Liver (tissue), 3 donors: ENCODE measurements around the gene ILKAP.

Experiments used
- GABPA ChIP-seq, 2 donors: IDR thresholded peaks in 1 of 2; conservative IDR thresholded peaks in 1 of 2; 2 replicates each; pipeline ENCODE4 v1.6.1; 2016; ENCODE audit warnings: antibody characterized with exemption in 2 of 2, mild to moderate bottlenecking in 1 of 2, moderate library complexity in 1 of 2
- HNF4A ChIP-seq, 2 donors: conservative IDR thresholded peaks; 2 replicates each; pipeline ENCODE4 v1.6.1; 2016; ENCODE audit warnings: antibody characterized with exemption in 2 of 2, mild to moderate bottlenecking in 2 of 2
- JUND ChIP-seq, 2 donors: IDR thresholded peaks; 2 replicates each; pipeline ENCODE4 v1.6.1; 2016; ENCODE audit warnings: antibody characterized with exemption in 2 of 2
- RAD21 ChIP-seq, 2 donors: IDR thresholded peaks; 2 replicates each; pipeline ENCODE4 v1.6.1; 2016; ENCODE audit warnings: antibody characterized with exemption in 2 of 2, mild to moderate bottlenecking in 2 of 2
- SP1 ChIP-seq: IDR thresholded peaks from 2 replicates; pipeline ENCODE4 v1.6.1; 2018; ENCODE audit warnings: antibody characterized with exemption, mild to moderate bottlenecking
- TAF1 ChIP-seq: conservative IDR thresholded peaks from 2 replicates; pipeline ENCODE4 v1.6.1; 2016; ENCODE audit warnings: antibody characterized with exemption, mild to moderate bottlenecking
- YY1 ChIP-seq: IDR thresholded peaks from 2 replicates; pipeline ENCODE4 v1.6.1; 2016; ENCODE audit warnings: antibody characterized with exemption, mild to moderate bottlenecking
- TF ChIP-seq, protein P1 (sequence below): fragments of 150-350 bp; IDR thresholded peaks from 2 replicates; pipeline ENCODE4 v1.5.1; 2017; ENCODE audit warnings: improper control_type of control experiment, low read depth, low read length; ENCODE audit not compliant: missing input control
- TF ChIP-seq, protein P2 (sequence below): IDR thresholded peaks from 2 replicates; pipeline ENCODE4 v1.6.1; 2016; ENCODE audit warnings: antibody characterized with exemption
- TF ChIP-seq, protein P3 (sequence below): IDR thresholded peaks from 2 replicates; pipeline ENCODE4 v1.6.1; 2016; ENCODE audit warnings: antibody characterized with exemption, mild to moderate bottlenecking
- TF ChIP-seq, protein P4 (sequence below): IDR thresholded peaks from 2 replicates; pipeline ENCODE4 v1.6.1; 2016; ENCODE audit warnings: antibody characterized with exemption
- TF ChIP-seq, protein P5 (sequence below): IDR thresholded peaks from 2 replicates; pipeline ENCODE4 v1.6.1; 2016; ENCODE audit warnings: antibody characterized with exemption
- donor health status: healthy.
- donor health status: healthy.

DNA sequence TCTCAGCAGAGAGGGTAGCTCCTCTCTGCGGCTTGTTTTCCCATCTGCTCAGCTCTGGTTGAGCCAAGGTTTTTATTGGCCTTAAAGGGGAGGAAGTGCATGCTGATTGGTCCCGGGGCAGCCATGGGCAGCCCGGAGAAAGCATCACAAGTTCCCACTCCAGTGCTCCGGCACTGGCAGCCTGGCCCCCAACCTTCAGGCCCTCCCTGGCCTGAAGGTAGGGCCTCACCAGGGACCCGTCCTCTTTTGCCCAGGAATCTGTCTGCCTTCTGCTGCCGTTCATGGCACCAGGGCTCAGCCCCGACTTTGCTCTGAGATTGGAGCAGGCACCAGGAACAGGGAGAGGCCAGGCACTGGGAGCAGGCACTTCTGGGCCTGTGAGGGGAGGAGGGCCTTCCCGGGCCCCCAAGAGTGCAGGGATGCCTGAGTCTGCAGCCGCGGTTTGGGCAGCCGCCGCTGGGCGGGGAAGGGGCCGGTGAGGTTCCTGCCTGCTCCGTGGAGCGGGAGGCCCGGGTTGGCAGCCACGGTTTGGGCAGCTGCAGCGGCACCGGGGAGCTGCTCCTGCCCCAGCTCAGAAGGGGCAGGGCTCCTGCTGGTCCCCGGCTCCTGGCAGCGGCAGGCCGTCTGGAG is 17.5 kb upstream of the ILKAP start:
- TF ChIP-seq, protein P1, sequence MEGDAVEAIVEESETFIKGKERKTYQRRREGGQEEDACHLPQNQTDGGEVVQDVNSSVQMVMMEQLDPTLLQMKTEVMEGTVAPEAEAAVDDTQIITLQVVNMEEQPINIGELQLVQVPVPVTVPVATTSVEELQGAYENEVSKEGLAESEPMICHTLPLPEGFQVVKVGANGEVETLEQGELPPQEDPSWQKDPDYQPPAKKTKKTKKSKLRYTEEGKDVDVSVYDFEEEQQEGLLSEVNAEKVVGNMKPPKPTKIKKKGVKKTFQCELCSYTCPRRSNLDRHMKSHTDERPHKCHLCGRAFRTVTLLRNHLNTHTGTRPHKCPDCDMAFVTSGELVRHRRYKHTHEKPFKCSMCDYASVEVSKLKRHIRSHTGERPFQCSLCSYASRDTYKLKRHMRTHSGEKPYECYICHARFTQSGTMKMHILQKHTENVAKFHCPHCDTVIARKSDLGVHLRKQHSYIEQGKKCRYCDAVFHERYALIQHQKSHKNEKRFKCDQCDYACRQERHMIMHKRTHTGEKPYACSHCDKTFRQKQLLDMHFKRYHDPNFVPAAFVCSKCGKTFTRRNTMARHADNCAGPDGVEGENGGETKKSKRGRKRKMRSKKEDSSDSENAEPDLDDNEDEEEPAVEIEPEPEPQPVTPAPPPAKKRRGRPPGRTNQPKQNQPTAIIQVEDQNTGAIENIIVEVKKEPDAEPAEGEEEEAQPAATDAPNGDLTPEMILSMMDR: no peak
- TF ChIP-seq, protein P2, sequence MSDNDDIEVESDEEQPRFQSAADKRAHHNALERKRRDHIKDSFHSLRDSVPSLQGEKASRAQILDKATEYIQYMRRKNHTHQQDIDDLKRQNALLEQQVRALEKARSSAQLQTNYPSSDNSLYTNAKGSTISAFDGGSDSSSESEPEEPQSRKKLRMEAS: no peak
- TF ChIP-seq, protein P3, sequence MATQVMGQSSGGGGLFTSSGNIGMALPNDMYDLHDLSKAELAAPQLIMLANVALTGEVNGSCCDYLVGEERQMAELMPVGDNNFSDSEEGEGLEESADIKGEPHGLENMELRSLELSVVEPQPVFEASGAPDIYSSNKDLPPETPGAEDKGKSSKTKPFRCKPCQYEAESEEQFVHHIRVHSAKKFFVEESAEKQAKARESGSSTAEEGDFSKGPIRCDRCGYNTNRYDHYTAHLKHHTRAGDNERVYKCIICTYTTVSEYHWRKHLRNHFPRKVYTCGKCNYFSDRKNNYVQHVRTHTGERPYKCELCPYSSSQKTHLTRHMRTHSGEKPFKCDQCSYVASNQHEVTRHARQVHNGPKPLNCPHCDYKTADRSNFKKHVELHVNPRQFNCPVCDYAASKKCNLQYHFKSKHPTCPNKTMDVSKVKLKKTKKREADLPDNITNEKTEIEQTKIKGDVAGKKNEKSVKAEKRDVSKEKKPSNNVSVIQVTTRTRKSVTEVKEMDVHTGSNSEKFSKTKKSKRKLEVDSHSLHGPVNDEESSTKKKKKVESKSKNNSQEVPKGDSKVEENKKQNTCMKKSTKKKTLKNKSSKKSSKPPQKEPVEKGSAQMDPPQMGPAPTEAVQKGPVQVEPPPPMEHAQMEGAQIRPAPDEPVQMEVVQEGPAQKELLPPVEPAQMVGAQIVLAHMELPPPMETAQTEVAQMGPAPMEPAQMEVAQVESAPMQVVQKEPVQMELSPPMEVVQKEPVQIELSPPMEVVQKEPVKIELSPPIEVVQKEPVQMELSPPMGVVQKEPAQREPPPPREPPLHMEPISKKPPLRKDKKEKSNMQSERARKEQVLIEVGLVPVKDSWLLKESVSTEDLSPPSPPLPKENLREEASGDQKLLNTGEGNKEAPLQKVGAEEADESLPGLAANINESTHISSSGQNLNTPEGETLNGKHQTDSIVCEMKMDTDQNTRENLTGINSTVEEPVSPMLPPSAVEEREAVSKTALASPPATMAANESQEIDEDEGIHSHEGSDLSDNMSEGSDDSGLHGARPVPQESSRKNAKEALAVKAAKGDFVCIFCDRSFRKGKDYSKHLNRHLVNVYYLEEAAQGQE: no peak
- TF ChIP-seq TAF1 (no peak), JUND (IDR thresholded peaks at IDR 0.05) (no peak), SP1 (no peak), YY1 (no peak), GABPA (IDR thresholded peaks at IDR 0.05 in 1 of 2, conservative IDR thresholded peaks at IDR 0.05 in 1 of 2) (no peak), HNF4A (conservative IDR thresholded peaks at IDR 0.05) (no peak), RAD21 (IDR thresholded peaks at IDR 0.05) (no peak)
- TF ChIP-seq, protein P4, sequence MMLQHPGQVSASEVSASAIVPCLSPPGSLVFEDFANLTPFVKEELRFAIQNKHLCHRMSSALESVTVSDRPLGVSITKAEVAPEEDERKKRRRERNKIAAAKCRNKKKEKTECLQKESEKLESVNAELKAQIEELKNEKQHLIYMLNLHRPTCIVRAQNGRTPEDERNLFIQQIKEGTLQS: no peak
- TF ChIP-seq, protein P5, sequence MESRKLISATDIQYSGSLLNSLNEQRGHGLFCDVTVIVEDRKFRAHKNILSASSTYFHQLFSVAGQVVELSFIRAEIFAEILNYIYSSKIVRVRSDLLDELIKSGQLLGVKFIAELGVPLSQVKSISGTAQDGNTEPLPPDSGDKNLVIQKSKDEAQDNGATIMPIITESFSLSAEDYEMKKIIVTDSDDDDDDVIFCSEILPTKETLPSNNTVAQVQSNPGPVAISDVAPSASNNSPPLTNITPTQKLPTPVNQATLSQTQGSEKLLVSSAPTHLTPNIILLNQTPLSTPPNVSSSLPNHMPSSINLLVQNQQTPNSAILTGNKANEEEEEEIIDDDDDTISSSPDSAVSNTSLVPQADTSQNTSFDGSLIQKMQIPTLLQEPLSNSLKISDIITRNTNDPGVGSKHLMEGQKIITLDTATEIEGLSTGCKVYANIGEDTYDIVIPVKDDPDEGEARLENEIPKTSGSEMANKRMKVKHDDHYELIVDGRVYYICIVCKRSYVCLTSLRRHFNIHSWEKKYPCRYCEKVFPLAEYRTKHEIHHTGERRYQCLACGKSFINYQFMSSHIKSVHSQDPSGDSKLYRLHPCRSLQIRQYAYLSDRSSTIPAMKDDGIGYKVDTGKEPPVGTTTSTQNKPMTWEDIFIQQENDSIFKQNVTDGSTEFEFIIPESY: no peak
